HFF-Myc (cell line): ENCODE data around the gene RIC3.

Experiments used
- DNase-seq: peaks from one replicate; pipeline ENCODE4 v3.0.0-alpha.2; 2011; ENCODE audit warnings: low read depth; ENCODE audit errors: extremely low read depth
- H3K4me3 ChIP-seq: replicated peaks from 2 replicates; pipeline ENCODE4 v1.5.1; 2011; ENCODE audit warnings: low read depth, mild to moderate bottlenecking, control low read depth, low read length
- CTCF ChIP-seq: IDR thresholded peaks from 2 replicates; pipeline ENCODE4 v1.5.1; 2012; ENCODE audit warnings: mild to moderate bottlenecking, low read depth, low read length, control low read depth; ENCODE audit errors: missing control alignments

The RIC3 gene

GRCh38 chr11:8101421-8101820 lies 67.4 kb downstream of the RIC3 start:
- TF ChIP-seq CTCF, result no peak
- DNase-seq, result no peak
- H3K4me3 ChIP-seq, result no peak overlapping the region

GRCh38 chr11:8100605-8101004 lies 68.2 kb downstream of the RIC3 start:
- H3K4me3 ChIP-seq, result no peak overlapping the region
- TF ChIP-seq CTCF, result no peak
- no peak for DNase-seq

GRCh38 chr11:8100158-8100557 lies 68.7 kb downstream of the RIC3 start:
- no peak for TF ChIP-seq CTCF
- DNase-seq, result no peak
- no peak overlapping the region for H3K4me3 ChIP-seq

GRCh38 chr11:8099291-8099899 lies 69.4 kb downstream of the RIC3 start:
- DNase-seq, result peak; percentile 51
- no peak overlapping the region for H3K4me3 ChIP-seq
- TF ChIP-seq CTCF, result peak; percentile 79

GRCh38 chr11:8098879-8099278 lies 69.9 kb downstream of the RIC3 start:
- no peak for TF ChIP-seq CTCF
- no peak overlapping the region for H3K4me3 ChIP-seq
- DNase-seq, result no peak

GRCh38 chr11:8098361-8098760 lies 70.5 kb downstream of the RIC3 start:
- no peak overlapping the region for H3K4me3 ChIP-seq
- DNase-seq, result no peak
- TF ChIP-seq CTCF, result no peak

GRCh38 chr11:8097926-8098325 lies 70.9 kb downstream of the RIC3 start:
- no peak for DNase-seq
- H3K4me3 ChIP-seq, result no peak overlapping the region
- TF ChIP-seq CTCF, result no peak
